UCSD-AML1 (cell line): Measurements from ENCODE around the gene ITPK1.

Experiments used
- DNase-seq: peaks from one replicate; lab custom pipeline; 2025; ENCODE audit not compliant: unreplicated experiment; lab: John Stamatoyannopoulos, UW

Gene ITPK1

GRCh38 chr14:92958373-92959188, 157.1 kb downstream of the ITPK1 start:
- DNase-seq = no peak

- DNase-seq = no peak
Measured at GRCh38 chr14:92956961-92957360, 158.8 kb downstream of the ITPK1 start.

- DNase-seq = no peak
Measured at GRCh38 chr14:92955381-92955780, 160.3 kb downstream of the ITPK1 start.

- DNase-seq = no peak
Measured at GRCh38 chr14:92954933-92955332, 160.8 kb downstream of the ITPK1 start.

GRCh38 chr14:92953526-92953925, 162.2 kb downstream of the ITPK1 start:
- no peak for DNase-seq

- DNase-seq = no peak
Measured at GRCh38 chr14:92952481-92953298, 163.0 kb downstream of the ITPK1 start.

GRCh38 chr14:92951912-92952471, 163.7 kb downstream of the ITPK1 start:
- peak; percentile 76 for DNase-seq

GRCh38 chr14:92951261-92951660, 164.5 kb downstream of the ITPK1 start:
- no peak for DNase-seq

GRCh38 chr14:92950773-92951172, 165.0 kb downstream of the ITPK1 start:
- DNase-seq = no peak

- no peak for DNase-seq
Measured at GRCh38 chr14:92950193-92950540, 165.6 kb downstream of the ITPK1 start.

- no peak for DNase-seq
Measured at GRCh38 chr14:92949496-92950192, 166.1 kb downstream of the ITPK1 start.

- DNase-seq = no peak
Measured at GRCh38 chr14:92948647-92949046, 167.1 kb downstream of the ITPK1 start.

GRCh38 chr14:92946847-92947545, 168.7 kb downstream of the ITPK1 start:
- no peak for DNase-seq

GRCh38 chr14:92945959-92946846, 169.5 kb downstream of the ITPK1 start:
- no peak for DNase-seq

- no peak for DNase-seq
Measured at GRCh38 chr14:92945544-92945943, 170.2 kb downstream of the ITPK1 start.

GRCh38 chr14:92944976-92945375, 170.7 kb downstream of the ITPK1 start:
- DNase-seq = no peak

- DNase-seq = no peak
Measured at GRCh38 chr14:92943855-92944570, 171.7 kb downstream of the ITPK1 start.

GRCh38 chr14:92942976-92943710, 172.6 kb downstream of the ITPK1 start:
- no peak for DNase-seq
